Inflammatory macrophage (primary cell): Measurements from ENCODE around the gene MAGEA11.
"Not testable (repeated sequence)": the region's sequence is repeated elsewhere in the genome, so short reads cannot be mapped to it uniquely, and the experiment has no call there.

Source experiments
- DNase-seq, 2 donors: peaks; one replicate each; pipeline ENCODE4 v3.0.0-alpha.2; 2020 to 2022
- total RNA-seq, 18 experiments: gene quantifications; one replicate each; lab custom pipeline; 2026; ENCODE audit warnings: mixed read lengths in 6 of 18, inconsistent platforms in 2 of 18; lab: John Stamatoyannopoulos, UW

The MAGEA11 gene, protein sequence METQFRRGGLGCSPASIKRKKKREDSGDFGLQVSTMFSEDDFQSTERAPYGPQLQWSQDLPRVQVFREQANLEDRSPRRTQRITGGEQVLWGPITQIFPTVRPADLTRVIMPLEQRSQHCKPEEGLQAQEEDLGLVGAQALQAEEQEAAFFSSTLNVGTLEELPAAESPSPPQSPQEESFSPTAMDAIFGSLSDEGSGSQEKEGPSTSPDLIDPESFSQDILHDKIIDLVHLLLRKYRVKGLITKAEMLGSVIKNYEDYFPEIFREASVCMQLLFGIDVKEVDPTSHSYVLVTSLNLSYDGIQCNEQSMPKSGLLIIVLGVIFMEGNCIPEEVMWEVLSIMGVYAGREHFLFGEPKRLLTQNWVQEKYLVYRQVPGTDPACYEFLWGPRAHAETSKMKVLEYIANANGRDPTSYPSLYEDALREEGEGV
- 0 to 0.06 (median 0) reads per million in 18 experiments for total RNA-seq

DNA sequence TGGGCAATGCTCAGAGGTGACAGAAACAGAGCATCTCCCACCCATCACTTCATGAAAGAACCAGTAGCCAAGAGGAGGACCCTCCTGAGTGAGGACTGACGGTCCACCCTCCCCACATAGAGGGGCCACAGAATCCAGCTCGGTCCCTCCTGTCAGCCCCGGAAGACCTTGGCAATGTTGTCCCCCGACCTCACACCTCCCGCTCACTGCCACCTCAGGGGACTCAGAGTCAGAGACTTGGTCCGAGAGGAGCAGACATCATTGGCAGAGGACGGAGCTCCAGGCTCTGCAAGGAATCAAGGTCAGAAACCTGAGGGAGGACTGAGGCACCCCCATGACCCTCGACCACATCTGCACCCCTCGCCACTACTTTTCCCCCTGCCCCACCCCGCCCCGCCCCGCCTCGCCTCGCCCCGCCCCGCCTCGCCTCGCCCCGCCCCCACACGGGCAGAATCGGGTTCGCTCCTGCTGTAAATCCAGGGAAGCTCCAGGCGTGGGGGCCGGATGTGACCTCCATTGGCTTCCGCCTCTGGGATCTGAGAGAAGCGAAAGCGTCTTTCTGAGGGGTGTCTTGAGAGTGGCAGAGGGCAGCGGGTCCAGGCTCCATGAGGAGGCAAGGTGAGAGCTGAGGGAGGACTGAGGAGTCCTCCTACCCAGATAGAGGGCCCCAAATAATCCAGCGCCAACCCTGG is at the start of gene MAGEA11:
Gene MAGEA11, plus strand, starts transcription at position 516 of the 692 bp plus-strand sequence. CDS start 1,100 bp downstream, outside the sequence.
- DNase-seq: no peak

DNA sequence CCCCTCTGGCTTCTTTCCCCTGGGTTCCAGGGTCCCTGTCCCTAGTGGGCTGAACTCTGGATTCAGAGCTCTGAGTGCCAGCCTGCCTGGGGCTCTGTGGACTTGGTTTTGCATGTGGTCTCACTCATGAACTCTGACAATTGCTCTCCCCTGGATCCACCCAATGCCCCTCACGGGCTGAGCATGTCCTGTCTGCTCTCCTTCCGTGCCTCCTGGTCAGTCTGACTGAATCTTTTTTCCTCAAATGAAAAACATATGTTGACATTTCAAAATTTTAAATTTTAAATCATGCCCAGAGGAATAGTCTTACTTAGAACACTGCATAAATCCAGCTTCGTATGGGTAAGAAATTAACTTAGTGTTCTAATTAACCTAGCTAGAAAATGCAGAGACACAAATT is 36.8 kb upstream of the MAGEA11 start:
- not testable (repeated sequence) for DNase-seq

DNA sequence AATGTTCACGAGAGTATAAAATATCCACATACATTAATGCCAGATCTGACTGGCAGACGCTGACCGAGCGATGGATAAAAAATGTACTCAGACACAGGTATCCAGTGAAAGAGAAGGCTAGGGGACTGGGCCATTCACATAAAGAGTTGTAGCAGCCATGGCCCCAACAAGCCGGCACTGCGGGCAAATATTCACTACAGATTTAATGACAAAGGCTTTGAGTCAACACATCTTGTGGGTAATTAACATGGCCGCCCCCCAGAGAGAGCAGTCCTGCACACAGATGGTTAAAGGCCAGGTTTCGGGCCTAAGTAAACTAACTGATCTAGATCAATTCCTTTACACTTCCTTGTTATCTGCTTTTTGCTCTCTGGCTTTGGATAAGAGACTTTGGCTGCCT is 36.3 kb upstream of the MAGEA11 start:
- not testable (repeated sequence) for DNase-seq

DNA sequence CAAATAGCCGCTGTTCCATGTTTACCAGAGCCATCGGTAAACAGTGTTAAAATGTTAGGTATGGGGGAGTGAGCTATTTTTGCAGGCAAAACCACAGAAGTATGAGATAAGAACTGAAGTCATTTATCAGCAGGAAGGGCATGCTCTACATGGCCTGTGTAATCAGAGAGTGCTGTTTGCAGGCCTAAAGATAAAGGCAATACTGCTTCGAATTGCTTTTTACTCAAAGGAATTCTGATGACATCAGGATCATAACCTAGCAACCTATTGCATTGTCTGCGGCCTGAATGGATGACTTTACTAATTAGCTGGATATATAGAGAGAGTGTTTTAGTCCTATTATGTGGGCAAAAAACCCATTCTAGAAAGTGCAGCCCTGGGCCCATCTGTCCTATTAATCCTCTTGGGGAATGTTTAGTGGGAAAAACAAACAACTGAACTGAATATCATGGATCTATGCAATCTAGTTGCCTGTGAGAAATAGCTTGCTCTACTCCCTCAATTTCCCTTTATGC is 32.6 kb upstream of the MAGEA11 start:
- DNase-seq: not testable (repeated sequence)

DNA sequence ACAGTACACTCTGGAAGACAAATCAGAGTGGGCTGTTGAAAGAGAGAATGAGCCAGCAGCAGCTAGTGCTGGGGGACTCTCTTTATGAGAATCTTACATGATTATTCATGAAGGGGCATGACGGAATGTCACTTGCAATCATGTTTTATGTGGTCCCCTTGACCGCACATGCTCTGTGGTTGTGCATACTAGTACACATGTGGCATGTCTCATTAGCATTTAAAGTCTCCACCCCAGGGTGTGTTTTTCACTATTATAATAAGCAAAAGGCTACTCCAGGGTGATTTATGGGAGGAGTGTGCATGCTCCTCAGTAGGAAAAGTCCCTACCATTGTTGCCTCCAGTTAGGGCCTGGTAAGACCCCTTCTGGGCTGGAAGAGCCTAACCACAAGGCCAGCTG is 30.7 kb upstream of the MAGEA11 start:
- no peak for DNase-seq

DNA sequence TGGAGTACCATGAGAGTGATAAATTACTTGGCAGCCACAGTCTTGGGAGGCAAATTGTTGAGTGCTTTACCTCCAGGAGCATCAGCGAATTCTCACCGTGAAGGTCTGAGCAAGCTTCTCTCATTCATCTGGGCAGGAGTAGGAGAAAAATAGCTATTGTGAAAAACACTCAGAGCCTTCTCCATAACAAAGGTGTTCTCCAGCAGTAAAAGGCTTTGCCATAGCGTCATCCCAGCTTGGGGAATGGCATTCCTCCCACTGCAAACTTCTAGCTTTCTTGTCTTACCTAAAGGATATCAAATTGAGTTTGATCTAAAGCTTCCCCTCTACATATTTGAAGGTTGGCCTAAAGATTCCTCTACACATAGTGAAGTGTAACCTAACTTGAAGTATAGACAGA is 29.8 kb upstream of the MAGEA11 start:
- DNase-seq: no peak

DNA sequence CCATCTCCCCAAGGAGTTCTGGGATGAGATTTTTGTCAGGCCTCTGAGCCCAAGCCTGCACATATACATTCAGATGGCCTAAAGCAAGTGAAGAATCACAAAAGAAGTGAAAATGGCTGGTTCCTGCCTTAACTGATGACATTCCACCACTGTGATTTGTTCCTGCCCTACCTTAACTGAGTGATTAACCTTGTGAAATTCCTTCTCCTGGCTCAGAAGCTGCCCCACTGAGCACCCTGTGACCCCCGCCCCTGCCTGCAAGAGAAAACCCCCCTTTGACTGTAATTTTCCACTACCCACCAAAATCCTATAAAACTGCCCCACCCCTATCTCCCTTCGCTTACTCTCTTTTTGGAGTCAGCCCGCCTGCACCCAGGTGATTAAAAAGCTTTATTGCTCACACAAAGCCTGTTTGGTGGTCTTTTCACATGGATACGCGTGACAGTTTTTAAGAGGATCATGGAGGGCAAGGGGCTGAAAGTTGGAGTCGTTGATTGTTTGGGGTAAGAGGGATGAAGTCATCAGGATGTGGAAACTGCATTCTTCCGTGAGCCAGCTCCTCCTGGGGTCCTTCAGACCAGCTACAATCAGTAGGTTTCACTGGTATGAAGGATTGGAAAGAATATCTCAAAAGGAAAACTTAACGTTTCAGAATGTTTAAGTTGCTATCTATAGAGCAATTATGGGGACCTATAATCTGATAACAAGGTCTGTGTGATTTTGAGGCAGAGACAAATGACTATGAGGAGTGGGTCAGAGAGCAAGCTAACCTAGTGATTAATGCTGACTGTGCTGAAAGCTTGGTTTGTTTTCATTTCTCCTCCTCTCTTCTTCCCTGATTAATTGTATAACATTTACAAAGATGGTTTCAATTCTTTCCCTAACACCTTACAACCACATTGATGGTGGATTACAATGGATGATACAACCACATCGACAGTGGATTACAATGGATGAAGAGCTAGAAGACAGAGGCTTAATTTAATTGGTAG is 28.6 kb upstream of the MAGEA11 start:
- no peak for DNase-seq

DNA sequence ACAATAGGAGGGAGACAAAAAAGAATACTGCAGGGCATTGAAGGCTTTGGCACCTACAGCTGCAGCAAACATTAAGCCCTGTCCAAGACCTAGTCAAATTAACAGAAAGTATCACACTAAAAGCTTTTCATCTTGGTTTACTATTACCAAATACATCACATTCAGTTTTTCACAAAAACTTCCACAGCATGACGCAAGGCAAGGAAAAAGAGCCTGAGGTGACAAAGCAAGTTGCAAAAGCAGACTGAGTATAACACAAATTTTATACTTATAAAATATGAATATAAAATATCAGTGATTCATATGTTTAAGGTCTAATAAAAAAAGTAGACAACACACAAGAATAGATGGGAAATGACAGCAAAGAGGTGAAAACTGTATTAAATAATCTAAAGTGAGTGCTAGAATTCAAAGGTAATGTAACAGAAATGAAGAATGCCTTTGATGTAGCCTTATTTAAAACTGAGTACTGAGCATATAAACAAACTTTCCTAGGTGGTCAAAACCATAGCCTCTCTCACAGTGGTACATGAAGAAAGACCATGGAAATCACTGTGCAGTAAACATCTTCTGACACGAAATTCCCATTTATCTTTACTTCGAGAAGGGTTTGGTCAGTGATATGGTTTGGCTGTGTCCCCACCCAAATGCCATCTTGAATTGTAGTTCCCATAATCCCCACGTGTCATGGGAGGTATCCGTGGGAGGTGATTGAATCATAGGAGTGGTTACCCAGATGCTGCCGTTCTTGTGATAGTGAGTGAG is 27.7 kb upstream of the MAGEA11 start:
- no peak for DNase-seq

DNA sequence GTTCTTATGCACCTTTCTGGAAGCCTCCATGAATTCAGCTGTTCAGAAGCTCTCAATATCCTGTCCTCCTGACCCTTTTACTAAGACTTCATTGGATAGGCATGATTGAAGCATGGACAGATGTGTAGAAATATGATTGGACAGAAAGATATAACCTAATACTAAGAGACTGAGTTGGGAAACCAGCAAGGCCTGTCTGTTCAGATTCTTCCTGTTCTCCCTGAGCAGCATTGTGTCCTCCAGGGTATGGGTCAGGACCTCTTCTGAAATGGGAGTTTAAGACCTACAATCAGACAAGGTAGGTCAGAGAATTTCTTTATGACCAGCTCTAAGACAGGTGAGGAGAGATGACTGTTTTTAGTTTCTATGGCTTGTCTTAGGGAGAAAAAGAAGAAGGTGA is 23.9 kb upstream of the MAGEA11 start:
- no peak for DNase-seq

DNA sequence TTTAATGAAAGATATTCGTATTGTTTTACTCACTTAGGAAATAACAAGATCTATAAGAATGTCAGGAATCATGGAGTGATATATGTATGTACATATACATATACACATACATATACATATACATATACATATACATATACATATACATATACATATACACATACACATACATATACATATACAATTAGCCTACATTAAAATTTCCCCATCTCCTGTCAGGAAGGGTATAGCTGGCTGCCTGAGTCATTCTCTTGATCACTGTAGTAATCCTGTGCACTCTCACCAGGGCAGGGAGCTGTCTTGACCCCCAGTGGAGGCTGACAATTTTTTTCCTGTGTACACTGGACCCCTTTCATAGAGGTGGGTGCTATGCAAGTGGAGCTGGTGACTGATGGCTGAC is 23.3 kb upstream of the MAGEA11 start:
- DNase-seq: no peak

DNA sequence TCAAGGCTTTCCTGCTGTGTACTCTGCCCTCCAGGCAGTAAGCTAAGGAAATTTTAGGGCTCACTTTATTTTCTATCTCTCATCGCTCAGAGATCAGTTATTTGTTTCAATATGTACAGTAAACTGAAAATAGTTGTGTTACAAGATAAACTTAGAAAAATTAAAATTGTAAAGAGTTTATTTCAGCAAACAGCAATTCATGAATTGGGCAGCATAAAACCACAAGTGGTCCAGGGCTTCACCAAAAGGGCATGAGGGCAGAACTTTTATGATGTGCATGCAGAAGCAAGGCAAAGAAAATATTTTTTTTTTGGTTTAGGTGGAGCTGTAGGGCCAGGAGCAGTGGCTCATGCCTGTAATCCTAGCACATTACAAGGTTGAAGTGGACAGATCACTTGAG is 20.1 kb upstream of the MAGEA11 start:
- no peak for DNase-seq

DNA sequence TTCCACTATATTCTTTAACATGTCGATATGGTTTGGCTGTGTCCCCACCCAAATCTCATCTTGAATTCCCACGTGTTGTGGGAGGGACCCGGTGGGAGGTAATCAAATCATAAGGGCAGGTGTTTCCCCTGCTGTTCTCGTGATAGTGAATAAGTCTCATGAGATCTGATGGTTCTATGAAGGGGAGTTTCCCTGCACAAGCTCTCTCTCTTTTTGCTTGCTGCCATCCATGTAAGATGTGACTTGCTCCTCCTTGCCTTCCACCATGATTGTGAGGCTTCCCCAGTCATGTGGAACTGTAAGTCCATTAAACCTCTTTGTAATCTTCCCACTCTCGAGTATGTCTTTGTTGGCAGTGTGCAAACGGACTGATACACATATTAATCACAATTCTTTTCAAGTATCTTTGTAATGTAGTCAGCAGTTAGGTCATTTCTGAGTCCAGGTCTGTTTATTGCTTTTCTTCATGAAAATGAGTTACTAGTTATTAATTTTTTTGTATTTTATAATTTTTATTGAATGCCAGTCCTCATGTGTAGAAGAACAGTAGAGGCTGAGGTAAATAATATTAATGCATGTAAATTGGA is 19.1 kb upstream of the MAGEA11 start:
- DNase-seq: not testable (repeated sequence)

DNA sequence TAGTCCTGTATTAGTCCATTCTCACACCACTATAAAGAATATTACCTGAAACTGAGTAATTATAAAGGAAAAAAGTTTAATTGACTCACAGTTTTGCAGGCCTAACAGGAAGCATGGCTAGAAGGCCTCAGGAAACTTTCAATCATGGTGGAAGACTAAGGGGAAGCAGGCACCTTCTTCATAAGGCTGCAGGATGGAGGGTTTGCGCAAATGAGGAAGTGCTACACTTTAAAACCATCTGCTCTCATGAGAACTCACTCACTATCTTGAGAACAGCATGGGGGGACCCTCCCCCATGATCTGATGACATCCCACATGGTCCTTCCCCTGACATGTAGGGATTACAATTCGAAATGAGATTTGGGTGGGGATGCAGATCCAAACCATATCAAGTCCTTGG is 12.1 kb upstream of the MAGEA11 start:
- DNase-seq: no peak

DNA sequence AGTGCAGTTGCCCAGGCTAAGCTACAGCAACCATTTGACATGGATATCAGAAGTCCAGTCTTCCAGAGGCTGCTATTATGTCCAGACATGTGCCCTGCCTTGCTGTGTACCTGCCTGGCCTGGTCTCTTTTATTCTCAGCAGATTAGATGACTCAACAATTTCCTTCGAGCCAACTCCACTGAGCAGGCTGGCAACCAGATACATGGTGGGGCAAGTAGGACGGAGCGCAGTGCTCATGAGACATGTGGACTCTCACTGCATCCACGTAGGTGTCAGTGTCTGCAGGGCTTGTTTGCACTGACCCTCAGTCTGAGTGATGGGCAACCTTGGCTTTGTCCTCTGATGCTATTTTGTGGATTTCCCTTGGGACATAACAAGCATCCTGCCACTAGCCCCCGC is 7.2 kb upstream of the MAGEA11 start:
- no peak for DNase-seq

DNA sequence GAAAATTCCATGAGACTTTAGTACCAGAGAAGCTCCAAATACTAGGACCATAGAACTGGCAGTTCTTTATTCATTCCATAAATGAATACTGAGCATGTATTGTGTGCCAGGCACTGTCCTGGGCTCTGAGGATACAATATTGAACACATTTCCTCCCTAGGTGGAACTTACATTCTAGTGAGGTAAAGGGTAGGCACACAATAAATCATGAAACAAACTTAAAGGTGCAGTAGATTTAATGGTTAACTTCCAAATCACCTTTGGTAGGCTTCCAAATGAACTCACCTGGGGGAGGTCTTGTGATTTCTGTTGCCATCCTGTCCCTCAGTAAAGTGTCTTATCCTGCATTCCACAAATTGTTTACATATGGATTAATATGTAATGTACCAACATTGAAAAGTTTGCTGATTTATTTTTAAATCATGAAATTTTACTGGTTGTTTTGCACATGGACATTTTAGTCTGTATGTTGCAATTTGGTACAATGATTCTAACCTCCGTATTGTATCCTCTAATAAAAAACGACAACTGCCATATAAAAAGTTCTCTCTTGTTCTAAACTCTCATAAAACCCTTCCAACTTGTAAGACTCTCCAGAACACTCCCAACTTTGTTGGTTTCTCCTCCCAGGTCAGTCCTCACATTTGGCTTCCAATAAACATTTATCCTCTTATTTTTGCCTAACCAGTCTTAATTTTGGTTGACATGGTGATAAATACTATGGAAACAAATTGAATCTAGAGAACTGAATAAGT is 4.5 kb upstream of the MAGEA11 start:
- no peak for DNase-seq

DNA sequence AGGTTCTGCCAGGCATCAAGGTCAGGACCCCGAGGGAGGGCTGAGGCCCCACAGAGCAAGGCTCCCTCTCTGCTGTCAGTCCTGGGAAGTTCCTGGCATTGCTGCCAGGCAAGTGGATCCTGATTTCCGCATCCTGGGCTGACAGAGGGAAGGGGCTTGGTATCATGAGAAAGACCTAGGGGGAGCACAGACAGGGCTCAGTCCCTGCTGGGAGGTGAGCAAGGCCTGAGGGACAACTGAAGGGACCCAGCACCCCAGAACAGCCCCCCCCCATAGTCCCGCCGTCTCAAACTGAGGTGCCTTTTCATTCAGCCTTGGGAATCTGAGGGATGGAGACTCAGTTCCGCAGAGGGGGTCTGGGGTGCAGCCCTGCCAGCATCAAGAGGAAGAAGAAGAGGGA is 971 bp downstream of the MAGEA11 start:
- no peak for DNase-seq

DNA sequence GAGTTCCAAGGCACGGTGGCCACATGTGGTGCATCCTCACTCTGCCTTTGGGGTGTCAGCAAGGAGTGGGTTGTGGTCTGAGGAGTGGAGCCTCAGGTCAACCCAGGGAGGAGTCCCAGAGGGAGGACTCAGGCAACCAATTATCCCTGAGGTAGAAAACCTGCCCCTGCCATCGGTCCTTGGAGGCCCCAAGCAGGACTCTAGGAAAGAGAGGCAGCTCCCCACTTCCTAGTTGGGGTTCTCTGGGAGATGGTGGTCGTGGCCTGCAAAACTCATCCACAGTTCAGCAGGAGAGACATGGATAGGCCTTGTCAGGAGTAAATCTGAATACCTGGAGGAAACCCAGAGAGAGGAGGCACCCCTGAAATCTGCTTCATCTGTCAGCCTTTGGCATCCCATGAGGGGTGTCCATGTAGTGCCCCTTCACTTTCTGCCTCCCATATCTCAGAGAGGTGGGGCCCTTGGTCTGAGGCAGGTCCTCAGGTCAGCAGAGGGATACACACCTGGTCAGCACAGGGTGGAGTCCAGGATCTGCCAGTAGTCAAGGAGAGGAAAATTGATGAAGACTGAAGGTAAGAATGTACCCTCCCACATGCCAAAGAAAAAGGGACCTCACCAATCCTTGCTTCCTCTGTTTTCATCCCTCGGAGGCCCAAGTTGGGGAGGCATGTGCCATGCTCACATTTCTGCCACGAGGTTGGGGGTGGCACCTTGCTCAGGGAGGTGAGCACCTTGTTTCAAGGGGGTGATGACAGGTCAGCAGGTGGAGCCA is 1.6 kb downstream of the MAGEA11 start:
- no peak for DNase-seq

DNA sequence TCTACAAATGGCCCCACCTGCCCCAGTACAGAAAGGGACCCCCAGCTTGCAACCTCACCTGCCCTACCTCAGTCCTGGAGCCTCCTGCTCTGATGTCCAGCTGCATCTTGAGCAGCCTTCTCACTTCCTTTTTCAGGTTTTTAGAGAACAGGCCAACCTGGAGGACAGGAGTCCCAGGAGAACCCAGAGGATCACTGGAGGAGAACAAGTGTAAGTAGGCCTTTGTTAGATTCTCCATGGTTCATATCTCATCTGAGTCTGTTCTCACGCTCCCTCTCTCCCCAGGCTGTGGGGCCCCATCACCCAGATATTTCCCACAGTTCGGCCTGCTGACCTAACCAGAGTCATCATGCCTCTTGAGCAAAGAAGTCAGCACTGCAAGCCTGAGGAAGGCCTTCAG is 3.6 kb downstream of the MAGEA11 start:
- no peak for DNase-seq

DNA sequence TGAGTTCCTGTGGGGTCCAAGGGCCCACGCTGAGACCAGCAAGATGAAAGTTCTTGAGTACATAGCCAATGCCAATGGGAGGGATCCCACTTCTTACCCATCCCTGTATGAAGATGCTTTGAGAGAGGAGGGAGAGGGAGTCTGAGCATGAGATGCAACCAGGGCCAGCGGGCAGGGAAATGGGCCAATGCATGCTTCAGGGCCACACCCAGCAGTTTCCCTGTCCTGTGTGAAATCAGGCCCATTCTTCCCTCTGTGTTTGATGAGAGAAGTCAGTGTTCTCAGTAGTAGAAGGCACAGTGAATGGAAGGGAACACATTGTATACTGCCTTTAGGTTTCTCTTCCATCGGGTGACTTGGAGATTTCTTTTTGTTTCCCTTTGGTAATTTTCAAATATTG is 4.8 kb downstream of the MAGEA11 start:
- no peak for DNase-seq

DNA sequence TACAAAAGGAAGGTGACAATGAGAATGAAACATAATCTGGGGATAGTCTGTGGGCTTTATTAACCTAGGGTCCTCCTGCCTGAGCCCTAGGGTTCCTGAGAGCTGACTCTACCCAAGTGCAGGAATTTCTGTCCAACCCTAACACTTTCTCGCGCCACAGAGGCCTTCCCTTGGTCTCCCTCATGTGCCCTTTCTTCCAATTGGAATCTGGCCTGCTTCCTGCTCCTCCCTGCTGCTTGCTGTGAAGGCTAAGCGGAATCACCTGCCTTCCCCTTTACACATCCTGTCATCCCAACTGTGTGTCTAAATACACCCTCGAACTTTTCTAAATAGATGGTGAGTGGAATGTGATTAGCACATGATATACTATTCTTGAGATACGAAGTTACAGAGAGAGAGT is 5.9 kb downstream of the MAGEA11 start:
- DNase-seq: no peak
